ENCODE data around the gene STC2.

- TF ChIP-seq CTCF (IDR thresholded peaks at IDR 0.05) (no peak), POLR2A (IDR thresholded peaks at IDR 0.05) (no peak)
These were observed 11.0 kb downstream of the STC2 start for GRCh38 chr5:173317091-173317730.

All from transverse colon (tissue), 3 donors.